ENCODE results near the gene MANBA.

Gene MANBA

DNA sequence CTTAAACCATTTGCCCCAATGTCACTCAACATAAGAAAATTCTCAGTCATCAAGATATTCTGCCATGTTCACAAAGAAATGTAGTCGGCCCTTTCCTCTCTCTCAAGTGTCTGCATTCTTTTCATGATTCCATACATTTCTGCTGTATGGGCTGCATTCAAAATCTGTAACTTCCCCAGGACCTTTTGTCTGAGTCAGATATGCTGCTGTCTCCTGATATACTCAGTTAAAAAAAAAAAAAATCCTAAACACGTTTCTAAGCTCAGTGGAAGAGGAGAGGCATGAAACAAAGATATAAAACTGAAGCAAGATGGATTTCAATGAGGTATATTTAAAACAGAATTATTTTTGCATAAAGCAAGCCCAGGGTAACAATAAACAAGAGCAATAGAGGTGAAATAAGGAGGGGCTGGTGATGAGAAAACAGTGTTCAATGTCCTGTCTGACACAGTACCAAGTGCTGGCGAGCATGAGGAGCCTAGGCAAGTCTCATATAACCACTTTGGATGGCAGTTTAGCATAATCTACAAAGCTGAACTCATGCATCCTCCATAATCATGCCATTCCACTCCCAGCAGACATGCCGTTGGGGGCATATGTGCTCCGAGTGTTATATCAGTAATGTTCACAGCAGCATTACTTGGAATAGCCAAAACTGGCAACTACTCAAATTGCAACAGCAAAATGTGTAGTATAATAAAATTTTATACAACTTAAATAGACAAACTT is 76.7 kb downstream of the MANBA start:
- no peak for DNase-seq

- no peak for DNase-seq
Measured at GRCh38 chr4:102678695-102679335, 82.0 kb downstream of the MANBA start.

DNA sequence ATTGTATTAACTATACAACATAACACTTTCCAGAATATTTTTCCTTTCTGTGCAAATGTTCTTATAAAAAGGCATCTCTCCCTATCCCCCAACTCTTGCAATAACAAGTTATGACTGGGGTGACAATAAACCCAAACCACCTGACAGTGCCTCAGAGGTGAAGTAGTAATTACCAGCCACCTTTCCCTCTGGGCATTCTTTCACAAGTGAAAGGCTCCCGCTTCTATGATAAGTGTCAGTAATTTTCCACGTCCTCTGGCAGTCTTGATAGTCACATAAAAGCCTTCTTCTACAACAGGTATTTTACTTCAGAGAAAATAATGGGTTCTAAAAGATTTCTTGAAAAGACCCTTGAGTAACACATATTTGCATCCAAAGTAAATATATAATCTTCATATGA is 82.7 kb downstream of the MANBA start:
- no peak for DNase-seq

GRCh38 chr4:102675141-102675540 is 85.6 kb downstream of the MANBA start:
- no peak for DNase-seq

DNA sequence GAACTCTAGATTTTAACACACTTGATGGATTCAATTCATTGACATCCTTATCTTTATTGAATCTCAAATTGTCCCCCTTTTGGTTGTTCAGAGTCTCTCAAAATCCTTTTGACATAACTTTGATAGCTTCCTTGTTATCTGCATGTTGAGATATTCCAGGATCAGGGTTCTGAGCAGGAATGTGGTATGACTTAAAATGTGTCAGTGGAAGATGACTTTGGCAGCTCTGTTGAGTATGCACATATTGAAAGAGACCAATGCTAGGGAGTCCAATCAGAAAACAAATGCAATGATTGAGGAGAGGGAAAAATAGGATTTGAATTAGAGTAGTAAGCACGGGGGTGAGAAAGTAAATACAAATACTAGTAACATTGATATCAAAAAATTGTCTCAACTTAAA is 93.8 kb downstream of the MANBA start:
- no peak for DNase-seq

DNA sequence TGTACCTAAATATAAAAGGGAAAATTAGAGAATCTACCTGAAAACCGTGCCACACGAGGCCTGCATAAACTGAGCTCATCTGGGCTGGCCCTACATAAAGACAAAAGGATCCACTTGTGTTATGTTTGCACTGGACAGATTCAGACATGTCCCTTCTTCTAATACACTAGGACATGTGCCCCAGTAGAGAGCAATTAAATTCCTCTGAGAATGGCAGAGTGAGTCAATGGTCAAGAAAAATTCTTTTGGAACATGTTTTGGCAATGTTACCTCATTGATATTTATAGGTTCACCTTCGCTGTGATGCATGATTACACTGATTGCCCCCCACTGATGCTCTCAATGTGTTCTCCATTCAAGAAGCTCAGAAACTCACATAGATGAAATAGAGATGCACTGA is 95.2 kb downstream of the MANBA start:
- DNase-seq, result no peak

DNA sequence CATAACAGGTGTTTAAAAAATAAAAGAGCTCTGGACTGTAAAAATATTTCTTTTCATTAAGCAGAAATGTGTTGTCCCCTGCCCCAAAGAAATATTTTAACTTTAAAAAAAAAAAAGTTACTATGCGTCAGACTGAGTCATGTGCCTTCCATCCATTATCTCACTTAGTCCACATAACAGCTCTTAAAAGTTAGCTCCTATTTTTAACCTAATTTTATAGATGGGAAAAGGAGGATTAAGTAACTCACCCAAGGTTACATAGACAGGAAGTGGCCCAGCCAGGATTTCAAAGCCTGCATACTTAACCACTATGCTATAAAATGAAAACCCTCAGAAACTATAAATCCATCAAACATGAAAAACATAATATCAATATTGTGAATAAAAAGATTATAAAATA is 97.7 kb downstream of the MANBA start:
- DNase-seq, result no peak

GRCh38 chr4:102657206-102657605 is 103.6 kb downstream of the MANBA start:
- no peak for DNase-seq

GRCh38 chr4:102647117-102647516 is 113.7 kb downstream of the MANBA start:
- DNase-seq, result no peak

GRCh38 chr4:102642631-102643298 is 118.0 kb downstream of the MANBA start:
- DNase-seq, result no peak

- peak in 23 of 58 donors; percentile 5 to 83 (median 40) for DNase-seq
Measured at GRCh38 chr4:102641793-102642192, 119.0 kb downstream of the MANBA start.

- DNase-seq, result no peak
Measured at GRCh38 chr4:102640669-102641068, 120.1 kb downstream of the MANBA start.

GRCh38 chr4:102639598-102639997 is 121.2 kb downstream of the MANBA start:
- no peak for DNase-seq

DNA sequence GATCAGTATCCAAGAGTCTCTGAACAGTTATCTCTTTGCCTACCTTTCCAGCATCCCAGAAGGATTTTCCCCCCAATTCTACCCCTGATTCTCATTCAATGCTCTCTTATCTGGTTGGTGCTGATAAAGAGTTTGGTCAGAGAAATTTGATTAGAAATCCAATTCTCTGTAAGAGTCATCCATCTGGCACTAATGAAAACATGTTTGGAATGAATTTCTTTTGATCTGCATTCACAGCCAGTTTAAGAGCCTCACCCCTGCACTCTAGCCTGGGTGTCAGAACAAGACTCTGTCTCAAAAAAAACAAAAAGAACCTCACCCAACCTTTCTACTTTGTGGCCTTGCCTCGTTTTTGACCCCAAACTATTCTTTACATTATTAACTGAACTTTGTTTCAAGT is 122.1 kb downstream of the MANBA start:
- no peak for DNase-seq

GRCh38 chr4:102637391-102637790 is 123.4 kb downstream of the MANBA start:
- DNase-seq, result no peak

DNA sequence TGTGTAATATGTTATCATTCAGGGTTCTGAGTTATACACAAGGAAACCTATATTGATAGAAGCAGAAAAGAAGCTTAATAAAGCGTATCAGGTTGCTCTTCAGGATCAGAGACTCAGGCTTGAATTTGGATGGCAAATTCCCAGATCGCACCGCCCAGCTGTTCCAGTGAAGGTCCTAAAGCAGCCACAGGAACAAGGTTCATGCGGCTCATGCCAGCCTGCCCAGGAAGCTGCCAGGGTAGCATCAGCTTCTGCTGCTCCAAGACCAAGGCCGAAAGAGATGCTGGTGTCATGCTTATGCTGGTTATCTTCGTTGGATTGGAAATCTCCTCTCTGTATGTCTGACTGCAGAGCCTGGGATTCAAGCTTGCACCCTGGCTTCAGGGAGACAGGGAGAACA is 127.7 kb downstream of the MANBA start:
- DNase-seq, result no peak

GRCh38 chr4:102632241-102633065 is 128.3 kb downstream of the MANBA start:
- no peak for DNase-seq

DNA sequence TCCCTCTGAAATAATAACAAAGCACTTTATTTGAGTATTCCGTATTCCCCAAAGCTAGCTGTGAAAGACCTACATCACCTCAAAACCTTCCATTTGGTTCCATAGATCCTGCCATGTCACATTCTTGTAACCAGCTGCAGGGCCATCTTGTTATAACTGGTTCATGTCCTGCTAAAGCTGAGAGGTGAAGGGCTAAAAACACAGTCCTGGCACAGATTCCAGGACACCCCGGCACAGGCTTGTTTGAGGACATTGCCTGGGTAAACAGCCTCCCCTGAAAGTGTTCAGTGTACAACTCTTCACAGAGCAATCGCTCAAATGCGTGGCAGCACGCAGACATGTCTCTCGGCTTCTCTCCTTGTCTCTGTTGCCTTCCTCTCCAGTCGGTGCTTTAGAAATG is 129.2 kb downstream of the MANBA start:
- no peak for DNase-seq

- DNase-seq, result no peak
Measured at GRCh38 chr4:102629673-102630072, 131.1 kb downstream of the MANBA start.

- DNase-seq, result no peak
Measured at GRCh38 chr4:102627831-102628523, 132.8 kb downstream of the MANBA start.
